Thyroid gland (tissue), 4 donors: Measurements from ENCODE around the gene IFT88. TPM values are rescaled to one million over a fixed set of nuclear protein-coding genes. Genes with fewer than 3 reads are reported as not detected.

ENCODE experiments used
- DNase-seq, 2 donors: peaks; one replicate each; pipeline ENCODE4 v3.0.0-alpha.2; 2019
- H3K27ac ChIP-seq, 3 donors: fragments of 200-600 bp; sonication (generic); 1 replicate in 2 of 3; 2 replicates in 1 of 3; pipeline ENCODE4 v1.5.1; 2016 to 2019; ENCODE audit warnings: mild to moderate bottlenecking in 1 of 3, moderate library complexity in 1 of 3
- H3K27me3 ChIP-seq: fragments of 200-600 bp; sonication (generic); one replicate; pipeline ENCODE4 v1.5.1; 2019
- H3K36me3 ChIP-seq, 2 donors: fragments of 200-600 bp; sonication (generic); one replicate each; pipeline ENCODE4 v1.5.1; 2016 to 2019
- H3K4me1 ChIP-seq, 2 donors: fragments of 200-600 bp; sonication (generic); one replicate each; pipeline ENCODE4 v1.5.1; 2017 to 2019
- H3K4me3 ChIP-seq, 3 donors: fragments of 200-600 bp; sonication (generic); replicated peaks in 1 of 3; 1 replicate in 2 of 3; 2 replicates in 1 of 3; pipeline ENCODE4 v1.5.1; 2016; ENCODE audit warnings: mild to moderate bottlenecking in 1 of 3
- H3K9me3 ChIP-seq: fragments of 200-600 bp; sonication (generic); one replicate; pipeline ENCODE4 v1.5.1; 2017
- POLR2A ChIP-seq, 2 donors: fragments of 450-650 bp; IDR thresholded peaks; one replicate each; pipeline ENCODE4 v1.6.1; 2017; ENCODE audit warnings: antibody characterized with exemption in 2 of 2, mild to moderate bottlenecking in 2 of 2, moderate library complexity in 1 of 2
- WGBS, 2 donors: methylation state at CpG; one replicate each; pipeline ENCODE4 v1.1.5; 2017; 5-methylcytosine and 5-hydroxymethylcytosine counted together
- intact Hi-C: fragments of 100-400 bp; cut with DNase I; formaldehyde crosslinking; loops from one replicate; pipeline ENCODE4 v1.15.1; 2023
- total RNA-seq, 4 donors: library from RNA; depleted of rRNA; stranded (reverse); fragments of >200 nt; gene quantifications; one replicate each; pipeline ENCODE4 v1.2.3, GENCODE V29; 2016
- TF ChIP-seq, protein P1 (sequence below), 6 experiments: fragments of 200-600 bp in 3 of 6; fragments of 450-650 bp in 3 of 6; sonication (generic) in 3 of 6; IDR thresholded peaks; one replicate each; pipeline ENCODE4 v1.5.1; 2016 to 2019; ENCODE audit warnings: antibody characterized with exemption in 6 of 6, mild to moderate bottlenecking in 2 of 6, inconsistent platforms in 1 of 6, moderate library complexity in 1 of 6

IFT88 gene
- total RNA-seq, 4 donors from 2014 or later: 30.2 to 59.5 (median 42.2) TPM

DNA sequence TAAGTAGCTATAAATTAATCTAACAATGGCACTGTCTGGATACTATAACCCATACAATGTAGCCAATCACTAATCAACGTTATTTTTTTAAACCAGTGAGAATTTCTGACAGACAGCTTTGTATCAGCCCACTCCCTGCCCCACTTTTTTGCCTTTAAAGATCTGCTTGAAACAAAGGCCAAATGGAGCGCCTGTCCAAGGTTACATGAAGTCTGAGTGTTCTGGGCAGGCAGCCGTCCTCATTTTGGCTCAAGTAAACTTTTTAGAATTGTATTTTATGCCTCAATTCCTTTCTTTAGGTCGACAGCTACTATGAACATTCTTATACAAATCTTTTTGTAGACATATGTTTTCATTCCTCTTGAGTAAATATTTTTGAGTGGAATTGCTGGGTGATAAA, 6.2 kb downstream of the IFT88 start:
- WGBS, 2 donors: 70 to 78% methylated on average over 4 of the region's 4 CpGs
- Histone ChIP-seq H3K27ac (no peak overlapping the region), H3K4me3 (no peak overlapping the region), H3K36me3 (no peaks in the 10 kb centered on the region), H3K9me3 (no peaks in the 10 kb centered on the region), H3K4me1 (peaks cover 4% of the 10 kb centered on the region in 2 donors), H3K27me3 (no peaks in the 10 kb centered on the region)
- TF ChIP-seq POLR2A (IDR thresholded peaks at IDR 0.05): no peak
- TF ChIP-seq, protein P1, sequence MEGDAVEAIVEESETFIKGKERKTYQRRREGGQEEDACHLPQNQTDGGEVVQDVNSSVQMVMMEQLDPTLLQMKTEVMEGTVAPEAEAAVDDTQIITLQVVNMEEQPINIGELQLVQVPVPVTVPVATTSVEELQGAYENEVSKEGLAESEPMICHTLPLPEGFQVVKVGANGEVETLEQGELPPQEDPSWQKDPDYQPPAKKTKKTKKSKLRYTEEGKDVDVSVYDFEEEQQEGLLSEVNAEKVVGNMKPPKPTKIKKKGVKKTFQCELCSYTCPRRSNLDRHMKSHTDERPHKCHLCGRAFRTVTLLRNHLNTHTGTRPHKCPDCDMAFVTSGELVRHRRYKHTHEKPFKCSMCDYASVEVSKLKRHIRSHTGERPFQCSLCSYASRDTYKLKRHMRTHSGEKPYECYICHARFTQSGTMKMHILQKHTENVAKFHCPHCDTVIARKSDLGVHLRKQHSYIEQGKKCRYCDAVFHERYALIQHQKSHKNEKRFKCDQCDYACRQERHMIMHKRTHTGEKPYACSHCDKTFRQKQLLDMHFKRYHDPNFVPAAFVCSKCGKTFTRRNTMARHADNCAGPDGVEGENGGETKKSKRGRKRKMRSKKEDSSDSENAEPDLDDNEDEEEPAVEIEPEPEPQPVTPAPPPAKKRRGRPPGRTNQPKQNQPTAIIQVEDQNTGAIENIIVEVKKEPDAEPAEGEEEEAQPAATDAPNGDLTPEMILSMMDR (IDR thresholded peaks at IDR 0.05): no peak
- intact Hi-C loops: no loop called here
- DNase-seq: peak in 1 of 2 donors; percentile 10

DNA sequence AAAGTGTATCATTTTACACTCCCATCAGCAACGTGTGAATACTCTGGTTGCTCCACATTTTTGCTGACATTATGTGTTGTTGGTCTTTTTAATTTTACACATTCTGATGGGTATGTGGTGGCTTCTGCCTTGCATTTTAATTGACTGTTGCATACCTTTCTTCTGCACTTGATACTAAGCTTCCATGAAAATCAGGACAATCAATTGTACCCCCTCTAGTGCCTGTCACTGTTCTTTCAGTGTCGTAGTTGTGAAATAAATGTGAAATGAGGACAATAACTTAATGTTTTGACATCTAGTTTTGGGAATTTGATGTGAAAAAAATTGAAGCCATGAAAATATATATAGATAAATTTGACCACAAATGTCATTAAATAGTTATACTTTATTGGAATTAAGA, 6.7 kb downstream of the IFT88 start:
- 87 to 89% methylated on average over 2 of the region's 2 CpGs for WGBS, 2 donors
- H3K4me3 ChIP-seq: no peak overlapping the region

DNA sequence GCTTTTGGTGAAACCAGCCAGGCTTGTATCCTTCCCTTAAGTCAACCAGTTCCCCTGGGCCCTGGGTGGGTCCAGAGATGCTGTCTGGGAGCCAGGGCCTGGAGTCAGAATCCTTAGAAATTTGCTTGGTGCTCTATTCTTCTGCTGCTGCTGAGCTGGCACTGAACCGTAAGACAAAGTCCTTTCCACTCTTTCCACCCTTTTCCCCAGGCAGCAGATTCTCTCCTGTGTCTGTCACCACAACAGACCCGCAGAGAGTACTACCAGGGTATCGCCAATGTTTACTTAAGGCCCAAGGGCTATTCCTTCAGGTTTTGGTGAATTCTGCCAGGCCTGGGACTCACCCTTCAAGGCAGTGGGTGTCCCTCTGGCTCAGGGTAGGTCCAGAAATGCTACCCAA, 12.2 kb downstream of the IFT88 start:
- Histone ChIP-seq H3K4me3 (no peak overlapping the region), H3K36me3 (peaks cover 0 to 10% of the 10 kb centered on the region in 2 donors), H3K9me3 (no peaks in the 10 kb centered on the region), H3K4me1 (no peaks in the 10 kb centered on the region), H3K27ac (no peak overlapping the region), H3K27me3 (no peaks in the 10 kb centered on the region)
- intact Hi-C loops: no loop called here
- TF ChIP-seq, protein P1 (IDR thresholded peaks at IDR 0.05): no peak
- TF ChIP-seq POLR2A (IDR thresholded peaks at IDR 0.05): no peak
- WGBS, 2 donors: 92 to 93% methylated on average over 3 of the region's 3 CpGs
- DNase-seq: no peak

More for the DNA sequence above, 6.7 kb downstream of the IFT88 start:
- TF ChIP-seq, protein P1 (IDR thresholded peaks at IDR 0.05): no peak
- TF ChIP-seq POLR2A (IDR thresholded peaks at IDR 0.05): no peak
- Histone ChIP-seq H3K27me3 (no peaks in the 10 kb centered on the region), H3K9me3 (no peaks in the 10 kb centered on the region), H3K27ac (no peak overlapping the region), H3K4me1 (no peaks in the 10 kb centered on the region), H3K36me3 (no peaks in the 10 kb centered on the region)
- no peak for DNase-seq
- intact Hi-C loops: no loop called here

DNA sequence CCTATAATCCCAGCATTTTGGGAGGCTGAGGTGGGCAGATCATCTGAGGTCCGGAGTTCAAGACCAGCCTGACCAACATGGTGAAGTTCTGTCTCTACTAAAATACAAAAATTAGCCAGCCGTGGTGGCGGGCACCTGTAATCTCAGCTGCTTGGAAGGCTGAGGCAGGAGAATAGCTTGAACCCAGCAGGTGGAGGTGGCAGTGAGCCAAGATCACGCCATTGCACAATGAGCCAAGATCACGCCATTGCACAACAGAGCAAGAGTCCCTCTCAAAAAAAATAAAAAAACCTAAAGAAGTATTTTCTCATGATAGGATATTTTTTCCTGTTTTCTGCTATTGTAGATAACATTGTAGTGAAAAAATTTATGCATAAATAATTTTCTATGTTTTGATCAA, 13.3 kb downstream of the IFT88 start:
- intact Hi-C loops: no loop called here
- Histone ChIP-seq H3K27ac (no peak overlapping the region), H3K9me3 (no peaks in the 10 kb centered on the region), H3K4me1 (no peaks in the 10 kb centered on the region), H3K4me3 (no peak overlapping the region), H3K27me3 (no peaks in the 10 kb centered on the region), H3K36me3 (peaks cover 0 to 10% of the 10 kb centered on the region in 2 donors)
- TF ChIP-seq, protein P1 (IDR thresholded peaks at IDR 0.05): no peak
- no peak for TF ChIP-seq POLR2A (IDR thresholded peaks at IDR 0.05)
- 95 to 96% methylated on average over 5 of the region's 5 CpGs for WGBS, 2 donors
- no peak for DNase-seq

DNA sequence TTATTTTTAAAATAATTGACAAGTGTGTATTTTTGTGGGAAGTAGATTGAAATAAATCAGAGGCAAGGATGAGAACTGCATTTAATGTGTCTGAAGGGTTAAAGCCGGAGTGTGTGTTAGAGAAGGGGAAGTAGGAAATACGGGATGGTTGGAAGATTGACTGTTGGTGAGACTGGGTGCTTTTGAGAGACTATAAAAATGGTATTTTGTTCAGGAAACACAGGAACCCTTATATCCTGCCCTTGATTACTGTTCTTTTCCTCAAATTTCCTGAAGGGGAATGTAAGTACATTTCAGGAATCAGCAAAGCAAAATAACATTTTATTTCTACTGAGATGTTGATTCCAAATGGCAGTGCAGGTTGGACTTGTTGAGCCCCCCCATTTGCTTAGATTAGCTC, 15.1 kb downstream of the IFT88 start:
- peaks cover 0 to 10% of the 10 kb centered on the region in 2 donors for H3K36me3 ChIP-seq

More for the DNA sequence above, 15.1 kb downstream of the IFT88 start:
- H3K27me3 ChIP-seq: no peaks in the 10 kb centered on the region
- no peaks in the 10 kb centered on the region for H3K9me3 ChIP-seq
- TF ChIP-seq, protein P1 (IDR thresholded peaks at IDR 0.05): no peak
- no peak for TF ChIP-seq POLR2A (IDR thresholded peaks at IDR 0.05)
- no peak for DNase-seq
- intact Hi-C loops: no loop called here
- WGBS, 2 donors: 78 to 79% methylated on average over 2 of the region's 2 CpGs
- H3K4me3 ChIP-seq: no peak overlapping the region
- H3K4me1 ChIP-seq: no peaks in the 10 kb centered on the region
- no peak overlapping the region for H3K27ac ChIP-seq
